SK-MEL-5 (cell line): Measurements from ENCODE around the gene CATSPER1. TPM values are rescaled to one million over a fixed set of nuclear protein-coding genes. Genes with fewer than 3 reads are reported as not detected.

Experiments used
- DNase-seq: peaks from one replicate; pipeline ENCODE4 v3.0.0-alpha.2; 2016; ENCODE audit warnings: low read depth, low spot score
- in situ Hi-C: cut with HindIII; loops from 2 replicates; pipeline ENCODE4 v1.10.0; 2016; ENCODE audit warnings: low sequenced_read_pairs, high pct_unique_total_duplicates, low pct_unique_long_range_greater_than_20kb
- total RNA-seq: library from RNA; depleted of rRNA; stranded (reverse); fragments of >200 nt; shearing (Covaris generic); gene quantifications from 2 replicates; pipeline ENCODE4 v1.2.3, GENCODE V29; 2014

The CATSPER1 gene
- total RNA-seq, 1 experiment from 2014 or later = 0.05 TPM

- no peak for DNase-seq
Observed at GRCh38 chr11:65982824-65983588, 43.3 kb downstream of the CATSPER1 start.

GRCh38 chr11:65981972-65982823 is 44.1 kb downstream of the CATSPER1 start:
- in situ Hi-C loops = no loop called here
- no peak for DNase-seq

More at GRCh38 chr11:65982824-65983588, 43.3 kb downstream of the CATSPER1 start:
- in situ Hi-C loops = no loop called here

- no peak for DNase-seq
- in situ Hi-C loops = no loop called here
Observed at GRCh38 chr11:65981101-65981740, 45.1 kb downstream of the CATSPER1 start.

GRCh38 chr11:65979261-65979759 is 47.0 kb downstream of the CATSPER1 start:
- in situ Hi-C loops = no loop called here
- no peak for DNase-seq

GRCh38 chr11:65978391-65979238 is 47.7 kb downstream of the CATSPER1 start:
- in situ Hi-C loops = no loop called here
- DNase-seq = no peak

GRCh38 chr11:65977621-65978390 is 48.5 kb downstream of the CATSPER1 start:
- in situ Hi-C loops = no loop called here
- no peak for DNase-seq

- no peak for DNase-seq
- in situ Hi-C loops = no loop called here
Observed at GRCh38 chr11:65976216-65977176, 49.8 kb downstream of the CATSPER1 start.

- no peak for DNase-seq
- in situ Hi-C loops = no loop called here
Observed at GRCh38 chr11:65975771-65976170, 50.5 kb downstream of the CATSPER1 start.

- in situ Hi-C loops = no loop called here
- no peak for DNase-seq
Observed at GRCh38 chr11:65973439-65974110, 52.7 kb downstream of the CATSPER1 start.

- DNase-seq = no peak
- in situ Hi-C loops = no loop called here
Observed at GRCh38 chr11:65972116-65972515, 54.2 kb downstream of the CATSPER1 start.

GRCh38 chr11:65968600-65969482 is 57.4 kb downstream of the CATSPER1 start:
- in situ Hi-C loops = no loop called here
- DNase-seq = no peak

GRCh38 chr11:65967329-65967934 is 58.8 kb downstream of the CATSPER1 start:
- in situ Hi-C loops = no loop called here
- DNase-seq = no peak
